Endometrial microvascular endothelial cells (primary cell): Measurements from ENCODE around the gene TMBIM1. TPM values are rescaled to one million over a fixed set of nuclear protein-coding genes. Genes with fewer than 3 reads are reported as not detected.

ENCODE experiments used
- in situ Hi-C: cut with HindIII; loops from 2 replicates; pipeline ENCODE4 v1.10.0; 2017; ENCODE audit warnings: low sequenced_read_pairs, low pct_unique_long_range_greater_than_20kb; ENCODE audit errors: inconsistent ontology term
- total RNA-seq: library from RNA; depleted of rRNA; stranded (reverse); fragments of >200 nt; gene quantifications from one replicate; pipeline ENCODE4 v1.2.3, GENCODE V29; 2015; ENCODE audit errors: inconsistent ontology term

Gene TMBIM1
- total RNA-seq, 1 donor from 2014 or later: 106 TPM

GRCh38 chr2:218296200-218296599 lies 3.9 kb upstream of the TMBIM1 start:
- in situ Hi-C loops: loop anchor here (10.0 kb wide), 1 partner anchor 269 kb away; the partner anchor contains the start of genes CNOT9 and USP37

GRCh38 chr2:218295029-218295428 lies 2.7 kb upstream of the TMBIM1 start:
- in situ Hi-C loops: loop anchor here (10.0 kb wide), 1 partner anchor 270 kb away; the partner anchor contains the start of genes CNOT9 and USP37

- in situ Hi-C loops: loop anchor here (10.0 kb wide), 1 partner anchor 270 kb away; the partner anchor contains the start of genes CNOT9 and USP37
Measured at GRCh38 chr2:218294430-218295022, 2.2 kb upstream of the TMBIM1 start.

GRCh38 chr2:218293715-218294429 lies 1.6 kb upstream of the TMBIM1 start:
- in situ Hi-C loops: loop anchor here (10.0 kb wide), 1 partner anchor 271 kb away; the partner anchor contains the start of genes CNOT9 and USP37

- in situ Hi-C loops: loop anchor here (10.0 kb wide), 1 partner anchor 273 kb away; the partner anchor contains the start of genes CNOT9 and USP37
Measured at GRCh38 chr2:218291318-218292047, 820 bp downstream of the TMBIM1 start.

- in situ Hi-C loops: loop anchor here (10.0 kb wide), 1 partner anchor 274 kb away; the partner anchor contains the start of genes CNOT9 and USP37
Measured at GRCh38 chr2:218290316-218291261, 1.7 kb downstream of the TMBIM1 start.

- in situ Hi-C loops: loop anchor here (10.0 kb wide), 1 partner anchor 275 kb away; the partner anchor contains the start of genes CNOT9 and USP37
Measured at GRCh38 chr2:218289639-218290315, 2.5 kb downstream of the TMBIM1 start.

- in situ Hi-C loops: no loop called here
Measured at GRCh38 chr2:218286570-218287459, 5.5 kb downstream of the TMBIM1 start.

- in situ Hi-C loops: no loop called here
Measured at GRCh38 chr2:218285604-218286003, 6.7 kb downstream of the TMBIM1 start.

- in situ Hi-C loops: no loop called here
Measured at GRCh38 chr2:218284106-218284811, 8.0 kb downstream of the TMBIM1 start.

- in situ Hi-C loops: no loop called here
Measured at GRCh38 chr2:218282173-218282991, 9.9 kb downstream of the TMBIM1 start.

- in situ Hi-C loops: no loop called here
Measured at GRCh38 chr2:218281449-218281848, 10.9 kb downstream of the TMBIM1 start.

- in situ Hi-C loops: no loop called here
Measured at GRCh38 chr2:218280260-218280870, 11.9 kb downstream of the TMBIM1 start.

- in situ Hi-C loops: no loop called here
Measured at GRCh38 chr2:218278531-218279360, 13.6 kb downstream of the TMBIM1 start.
